GM18502 (cell line): ENCODE measurements around the gene MRPL20.

Source experiments
- ATAC-seq: cut with Tn5 transposase; IDR thresholded peaks from one replicate; pipeline ENCODE4 v1.9.1; 2021; ENCODE audit warnings: mild to moderate bottlenecking; ENCODE audit not compliant: unreplicated experiment, poor library complexity

The MRPL20 gene

GRCh38 chr1:1352786-1353388 is 54.2 kb downstream of the MRPL20 start:
- no peak for ATAC-seq
